HCT116 (cell line): ENCODE measurements around the gene OR4S1. TPM values are rescaled to one million over a fixed set of nuclear protein-coding genes. Genes with fewer than 3 reads are reported as not detected.

Source experiments
- ATAC-seq: fragments of 200-7000 bp; cut with Tn5 transposase; 2 replicates; pipeline ENCODE4 v1.9.1; 2020; ENCODE audit warnings: mild to moderate bottlenecking, moderate library complexity
- BruUV-seq: library from RNA; stranded (reverse); fragments of 400-500 nt; replicated peaks from 2 replicates; lab custom pipeline; 2021; lab: Mats Ljungman, UMichigan
- CTCF ChIA-PET: fragments of 300-600 bp; sonication (Branson Sonifier 250); formaldehyde crosslinking; loops from one replicate; lab custom pipeline; 2021; ENCODE audit warnings: antibody characterized with exemption; lab: Charles Lee
- POLR2A ChIA-PET: fragments of 300-600, 350-600 bp; sonication (Branson Sonifier 250); formaldehyde crosslinking; loops from one replicate; lab custom pipeline; 2021; ENCODE audit warnings: antibody characterized with exemption; lab: Charles Lee
- RAD21 ChIA-PET, 2 experiments: fragments of 300-600 bp; sonication (Branson Sonifier 250); formaldehyde crosslinking; loops; one replicate each; lab custom pipeline; 2023; ENCODE audit warnings: low total read pairs in 2 of 2; ENCODE audit not compliant: uncharacterized antibody in 2 of 2, unreplicated experiment in 2 of 2, low non-redundant PET in 1 of 2; lab: Charles Lee
- DNase-seq: peaks from one replicate; pipeline ENCODE4 v3.0.0-alpha.2; 2010; ENCODE audit warnings: low read depth, low spot score
- H2AFZ ChIP-seq: fragments of 200-600 bp; shearing (Covaris generic), sonication (generic); 2 replicates; pipeline ENCODE4 v1.6.1; 2017; ENCODE audit warnings: low read depth, mixed run types, mixed read lengths, antibody characterized with exemption, low read length; ENCODE audit not compliant: poor library complexity, severe bottlenecking
- H3K27ac ChIP-seq: 2 replicates; pipeline ENCODE4 v1.5.1; 2012; ENCODE audit warnings: low read depth, low read length
- H3K27me3 ChIP-seq: fragments of 200-600 bp; sonication (generic); 2 replicates; pipeline ENCODE4 v1.6.1; 2016; ENCODE audit warnings: mixed run types, low read length, mixed read lengths; ENCODE audit not compliant: insufficient read depth
- H3K36me3 ChIP-seq, 2 experiments: fragments of 200-500 bp in 1 of 2; fragments of 200-600 bp in 1 of 2; sonication (Bioruptor generic) in 1 of 2; sonication (generic) in 1 of 2; 2 replicates each; pipeline versions ENCODE4 v1.5.1 to v1.6.1; 2014 to 2016; ENCODE audit warnings: low read length in 2 of 2, inconsistent platforms in 1 of 2, mixed read lengths in 1 of 2, mixed run types in 1 of 2; ENCODE audit not compliant: insufficient read depth in 2 of 2, control insufficient read depth in 1 of 2
- H3K4me1 ChIP-seq, 2 experiments: fragments of 200-600 bp in 1 of 2; sonication (generic) in 1 of 2; 2 replicates each; pipeline versions ENCODE4 v1.5.1 to v1.6.1; 2012 to 2017; ENCODE audit warnings: low read length in 2 of 2, inconsistent platforms in 1 of 2, mild to moderate bottlenecking in 1 of 2, mixed read lengths in 1 of 2, mixed run types in 1 of 2, moderate library complexity in 1 of 2; ENCODE audit not compliant: insufficient read depth in 2 of 2, control insufficient read depth in 1 of 2
- H3K4me2 ChIP-seq: fragments of 200-600 bp; sonication (generic); 2 replicates; pipeline ENCODE4 v1.6.1; 2017; ENCODE audit warnings: mixed run types, low read length, mixed read lengths
- H3K4me3 ChIP-seq, 2 experiments: fragments of 200-600 bp in 1 of 2; sonication (generic) in 1 of 2; replicated peaks in 1 of 2; 2 replicates each; pipeline ENCODE4 v1.5.1; 2011 to 2016; ENCODE audit warnings: low read length in 2 of 2, control low read depth in 1 of 2, low read depth in 1 of 2, mild to moderate bottlenecking in 1 of 2, mixed read lengths in 1 of 2, mixed run types in 1 of 2
- H3K79me2 ChIP-seq: fragments of 200-600 bp; sonication (generic); 2 replicates; pipeline ENCODE4 v1.6.1; 2017; ENCODE audit warnings: mild to moderate bottlenecking, mixed run types, low read length, moderate library complexity, mixed read lengths; ENCODE audit not compliant: insufficient read depth
- H3K9ac ChIP-seq: fragments of 200-600 bp; sonication (generic); 2 replicates; pipeline ENCODE4 v1.6.1; 2016; ENCODE audit warnings: low read length, mixed read lengths
- H3K9me2 ChIP-seq: fragments of 200-600 bp; sonication (generic), shearing (Covaris generic); 2 replicates; pipeline ENCODE4 v1.6.1; 2017; ENCODE audit warnings: mixed run types, mild to moderate bottlenecking, moderate library complexity; ENCODE audit not compliant: insufficient read depth
- H3K9me3 ChIP-seq, 2 experiments: fragments of 200-500 bp in 1 of 2; fragments of 200-600 bp in 1 of 2; sonication (Bioruptor generic) in 1 of 2; sonication (generic) in 1 of 2; 2 replicates each; pipeline ENCODE4 v1.6.1; 2014 to 2017; ENCODE audit warnings: low read length in 2 of 2, mixed read lengths in 2 of 2, inconsistent platforms in 1 of 2, low read depth in 1 of 2, mild to moderate bottlenecking in 1 of 2, mixed run types in 1 of 2, moderate library complexity in 1 of 2; ENCODE audit not compliant: control insufficient read depth in 1 of 2, insufficient read depth in 1 of 2
- H4K20me1 ChIP-seq: fragments of 200-600 bp; sonication (generic), shearing (Covaris generic); 2 replicates; pipeline ENCODE4 v1.6.1; 2017; ENCODE audit warnings: mixed run types, mild to moderate bottlenecking, moderate library complexity; ENCODE audit not compliant: insufficient read depth
- CBX3 ChIP-seq: IDR thresholded peaks from 2 replicates; pipeline ENCODE4 v1.6.1; 2012; ENCODE audit warnings: low read depth
- CTCF ChIP-seq, 3 experiments: fragments of 200-600 bp in 1 of 3; sonication (generic) in 1 of 3; IDR thresholded peaks in 2 of 3; conservative IDR thresholded peaks in 1 of 3; 2 replicates each; pipeline ENCODE4 v1.5.1; 2012 to 2017; ENCODE audit warnings: low read depth in 2 of 3, low read length in 2 of 3, antibody characterized with exemption in 1 of 3, borderline replicate concordance in 1 of 3, control low read depth in 1 of 3, mild to moderate bottlenecking in 1 of 3, mixed read lengths in 1 of 3, mixed run types in 1 of 3, moderate library complexity in 1 of 3; ENCODE audit not compliant: insufficient read depth in 1 of 3
- EGR1 ChIP-seq: IDR thresholded peaks from 2 replicates; pipeline ENCODE4 v1.6.1; 2012; ENCODE audit warnings: low read depth
- ELF1 ChIP-seq: IDR thresholded peaks from 2 replicates; pipeline ENCODE4 v1.6.1; 2012; ENCODE audit warnings: low read depth, borderline replicate concordance
- EZH2 ChIP-seq: fragments of 200-600 bp; sonication (generic); IDR thresholded peaks from 2 replicates; pipeline ENCODE4 v1.6.1; 2017; ENCODE audit warnings: antibody characterized with exemption, mixed run types
- EZH2phosphoT487 ChIP-seq: fragments of 200-600 bp; IDR thresholded peaks from 2 replicates; pipeline ENCODE4 v1.6.1; 2018; ENCODE audit warnings: antibody characterized with exemption, borderline replicate concordance
- FOSL1 ChIP-seq: IDR thresholded peaks from 2 replicates; pipeline ENCODE4 v1.6.1; 2012; ENCODE audit warnings: low read depth
- JUND ChIP-seq: IDR thresholded peaks from 2 replicates; pipeline ENCODE4 v1.6.1; 2012
- POLR2A ChIP-seq: IDR thresholded peaks from 2 replicates; pipeline ENCODE4 v1.7.0; 2011; ENCODE audit warnings: borderline replicate concordance; ENCODE audit not compliant: insufficient read depth, insufficient read length; ENCODE audit errors: extremely low read depth
- POLR2AphosphoS5 ChIP-seq: IDR thresholded peaks from 2 replicates; pipeline ENCODE4 v1.6.1; 2011; ENCODE audit warnings: mild to moderate bottlenecking, low read depth, low read length, moderate library complexity
- RAD21 ChIP-seq: IDR thresholded peaks from 2 replicates; pipeline ENCODE4 v1.6.1; 2012; ENCODE audit warnings: low read depth, mild to moderate bottlenecking
- REST ChIP-seq: IDR thresholded peaks from 2 replicates; pipeline ENCODE4 v1.6.1; 2012; ENCODE audit warnings: low read depth
- SIN3A ChIP-seq: IDR thresholded peaks from 2 replicates; pipeline ENCODE4 v1.6.1; 2012; ENCODE audit warnings: low read depth
- SP1 ChIP-seq: IDR thresholded peaks from 2 replicates; pipeline ENCODE4 v1.6.1; 2012; ENCODE audit warnings: low read depth
- SRF ChIP-seq: IDR thresholded peaks from 2 replicates; pipeline ENCODE4 v1.6.1; 2012; ENCODE audit warnings: low read depth
- TCF7L2 ChIP-seq: IDR thresholded peaks from 2 replicates; pipeline ENCODE4 v1.7.0; 2011; ENCODE audit warnings: borderline replicate concordance, inconsistent platforms; ENCODE audit not compliant: insufficient read depth, insufficient read length; ENCODE audit errors: extremely low read depth
- ZBTB33 ChIP-seq: IDR thresholded peaks from 2 replicates; pipeline ENCODE4 v1.6.1; 2011; ENCODE audit warnings: mild to moderate bottlenecking, low read length, moderate library complexity; ENCODE audit not compliant: insufficient replicate concordance; ENCODE audit errors: extremely low read depth
- ZFX ChIP-seq: fragments of 450-650 bp; IDR thresholded peaks from 2 replicates; pipeline ENCODE4 v1.6.1; 2017
- ZNF274 ChIP-seq: fragments of 200-500 bp; sonication (Bioruptor generic); IDR thresholded peaks from 2 replicates; pipeline ENCODE4 v1.6.1; 2014; ENCODE audit warnings: mild to moderate bottlenecking, low read depth, low read length, inconsistent platforms
- intact Hi-C: fragments of 100-400 bp; cut with micrococcal nuclease; formaldehyde crosslinking; loops from 2 replicates; pipeline ENCODE4 v1.10.0; 2022
- total RNA-seq: library from RNA; stranded (reverse); gene quantifications from one replicate; pipeline ENCODE4 v1.2.1, GENCODE V29; 2021; ENCODE audit not compliant: unreplicated experiment

The OR4S1 gene
- total RNA-seq, 1 experiment from 2014 or later: not detected

GRCh38 chr11:48354013-48354412 lies 48.0 kb downstream of the OR4S1 start (continued):
- no peak for TF ChIP-seq SIN3A
- TF ChIP-seq TCF7L2: no peak

GRCh38 chr11:48354677-48355076 lies 48.7 kb downstream of the OR4S1 start:
- POLR2A ChIA-PET: no interaction called here
- Histone ChIP-seq H3K4me2 (no peak overlapping the region), H4K20me1 (no peaks in the 10 kb centered on the region), H3K79me2 (no peaks in the 10 kb centered on the region), H3K27me3 (no peaks in the 10 kb centered on the region), H2AFZ (no peak overlapping the region), H3K9me2 (no peaks in the 10 kb centered on the region), H3K9me3 (no peaks in the 10 kb centered on the region), H3K4me1 (no peaks in the 10 kb centered on the region), H3K9ac (no peak overlapping the region), H3K4me3 (no peak overlapping the region), H3K36me3 (no peaks in the 10 kb centered on the region), H3K27ac (no peak overlapping the region)
- ATAC-seq: no peak
- no TSS peak for BruUV-seq
- RAD21 ChIA-PET: no interaction called here
- CTCF ChIA-PET: no interaction called here
- TF ChIP-seq EZH2 (no peak), ELF1 (no peak), CTCF (IDR thresholded peaks at IDR 0.05 in 2 of 3, conservative IDR thresholded peaks at IDR 0.05 in 1 of 3; ENCODE audit: borderline replicate concordance in 1 of 3, insufficient read depth in 1 of 3, low read depth in 2 of 3, low read length in 2 of 3) (no peak), FOSL1 (no peak), ZNF274 (no peak), SP1 (no peak), EGR1 (no peak), EZH2phosphoT487 (no peak), RAD21 (no peak), ZBTB33 (no peak), ZFX (no peak), TCF7L2 (no peak), JUND (no peak), POLR2AphosphoS5 (no peak), CBX3 (no peak), POLR2A (no peak), SRF (no peak), REST (no peak)
- DNase-seq: no peak
- intact Hi-C loops: no loop called here
